GM21423 (cell line): ENCODE data around the gene NELL2.
A peak's percentile ranks its signal among the peaks of the same experiment; 100 is the strongest.
"Not testable (repeated sequence)": the region's sequence is repeated elsewhere in the genome, so short reads cannot be mapped to it uniquely, and the experiment has no call there.

Experiments used
- ATAC-seq: cut with Tn5 transposase; IDR thresholded peaks from one replicate; pipeline ENCODE4 v1.9.1; 2021; ENCODE audit warnings: mild to moderate bottlenecking, moderate library complexity; ENCODE audit not compliant: unreplicated experiment

NELL2 gene

DNA sequence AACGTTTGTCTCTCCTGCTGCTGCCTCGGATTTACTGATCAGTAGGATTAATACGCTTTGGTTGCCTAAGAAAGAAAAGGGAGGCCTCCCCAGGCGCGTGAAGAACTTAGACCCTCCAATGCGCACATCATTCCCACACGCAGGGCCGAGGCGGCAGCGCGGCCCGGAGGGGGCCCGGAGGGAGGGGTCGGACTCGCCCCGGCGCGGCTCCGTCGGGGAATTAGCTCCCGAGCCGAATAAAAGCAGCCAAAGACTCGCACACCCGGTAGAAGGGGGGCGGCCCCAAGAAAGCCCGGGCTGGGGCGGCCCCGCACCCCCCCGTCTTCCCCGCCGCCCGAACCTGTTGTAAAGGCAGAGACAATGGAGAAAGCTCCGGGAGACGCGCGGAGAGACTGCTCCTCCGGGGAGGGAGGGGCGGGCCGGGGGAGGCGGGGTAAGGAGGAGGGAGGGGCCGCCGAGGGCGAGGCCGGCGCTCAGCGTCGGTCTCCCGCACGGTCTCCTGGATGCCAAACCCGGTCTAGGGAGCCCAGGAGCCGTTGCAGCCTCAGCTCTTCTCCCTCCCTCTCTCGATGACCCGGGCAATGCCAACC lies at the start of gene NELL2:
NELL2 (minus strand) TSS at position 362 of the 590 bp plus-strand sequence. CDS start 446 bp downstream, outside the sequence.
- no peak for ATAC-seq

DNA sequence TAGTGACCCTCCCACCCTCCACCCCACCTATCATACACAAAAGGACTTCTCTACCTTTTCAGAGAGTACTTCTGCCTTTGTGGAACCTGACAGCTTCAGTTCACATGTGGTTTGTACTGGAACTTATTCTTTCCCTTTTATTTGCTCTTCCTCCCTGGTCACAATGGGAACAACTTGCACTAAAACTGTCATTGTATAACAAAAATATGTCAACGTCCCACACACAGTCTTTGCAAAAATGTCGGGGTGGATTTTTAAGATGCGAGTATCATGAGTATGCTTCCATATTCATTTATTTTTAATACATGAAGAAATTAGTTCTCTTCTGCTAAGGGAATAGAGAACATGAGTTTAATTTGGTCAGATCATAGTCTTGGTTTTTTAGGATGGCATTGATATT lies 45.6 kb upstream of the NELL2 start:
- no peak for ATAC-seq

DNA sequence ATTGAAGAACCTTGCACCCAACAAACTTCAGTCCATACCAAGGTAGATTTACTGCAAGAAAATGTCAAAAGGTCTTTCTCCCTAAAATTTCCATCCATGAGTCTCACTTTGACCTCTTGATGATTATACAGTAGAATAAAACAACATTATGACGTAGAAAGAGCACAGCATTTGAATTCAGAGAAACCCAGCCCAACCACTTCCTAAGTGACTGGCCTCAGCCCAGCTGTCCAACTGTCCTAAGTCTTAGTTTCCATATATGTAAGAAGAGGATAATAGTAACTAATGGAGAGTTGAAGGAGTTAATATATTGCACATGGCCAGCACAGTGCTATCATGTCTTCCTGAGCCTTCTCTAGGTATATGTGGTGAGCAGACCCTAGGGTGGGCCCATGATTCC lies 41.0 kb upstream of the NELL2 start:
- no peak for ATAC-seq

DNA sequence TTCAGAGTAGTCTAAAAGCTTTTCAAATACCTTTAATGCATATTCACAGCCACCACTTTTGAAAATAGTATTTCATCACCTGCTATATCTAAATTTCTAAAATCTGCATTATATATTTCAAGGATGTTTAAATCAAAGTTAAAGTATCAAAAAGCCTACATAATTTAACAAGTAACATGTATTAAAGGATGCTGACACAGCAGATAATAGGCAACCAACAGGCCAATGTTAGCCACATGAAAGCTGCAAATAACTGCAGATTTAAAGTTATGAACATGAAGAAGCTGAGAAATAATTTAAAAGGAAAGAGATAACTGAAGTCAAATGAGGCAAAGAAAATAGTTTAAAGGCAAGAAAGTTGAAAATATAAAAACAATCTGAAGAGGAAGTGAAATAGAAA lies 39.8 kb upstream of the NELL2 start:
- no peak for ATAC-seq

DNA sequence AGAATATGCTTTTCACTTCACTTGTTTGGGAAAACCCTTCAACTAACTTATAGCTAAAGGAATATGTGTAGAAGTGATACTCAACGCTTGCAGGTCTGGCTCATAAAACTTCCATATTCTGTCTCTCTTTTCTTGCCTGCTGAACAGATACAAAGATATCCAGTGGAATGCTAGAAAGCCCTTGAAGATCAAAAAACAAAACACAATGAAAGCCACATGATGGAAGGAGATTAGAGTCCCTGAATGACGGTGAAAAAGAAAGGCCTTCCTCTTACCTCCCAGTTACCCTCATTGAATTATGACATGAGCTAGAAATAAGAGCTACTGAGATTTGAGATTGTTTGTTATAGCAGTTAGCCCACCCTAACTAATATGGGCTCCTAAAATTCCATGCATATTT lies 28.2 kb upstream of the NELL2 start:
- no peak for ATAC-seq

DNA sequence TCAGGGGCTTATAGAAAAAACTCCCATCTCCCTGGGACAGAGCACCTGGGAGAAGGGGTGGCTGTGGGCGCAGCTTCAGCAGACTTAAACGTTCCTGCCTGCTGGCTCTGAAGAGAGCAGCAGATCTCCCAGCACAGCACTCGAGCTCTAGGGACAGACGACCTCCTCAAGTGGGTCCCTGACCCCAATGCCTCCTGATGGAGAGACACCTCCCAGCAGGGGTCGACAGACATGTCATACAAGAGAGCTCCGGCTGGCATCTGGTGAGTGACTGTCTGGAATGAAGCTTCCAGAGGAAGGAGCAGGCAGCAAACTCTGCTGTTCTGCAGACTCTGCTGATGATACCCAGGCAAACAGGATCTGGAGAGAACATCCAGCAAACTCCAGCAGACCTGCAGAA lies 22.0 kb upstream of the NELL2 start:
- not testable (repeated sequence) for ATAC-seq

DNA sequence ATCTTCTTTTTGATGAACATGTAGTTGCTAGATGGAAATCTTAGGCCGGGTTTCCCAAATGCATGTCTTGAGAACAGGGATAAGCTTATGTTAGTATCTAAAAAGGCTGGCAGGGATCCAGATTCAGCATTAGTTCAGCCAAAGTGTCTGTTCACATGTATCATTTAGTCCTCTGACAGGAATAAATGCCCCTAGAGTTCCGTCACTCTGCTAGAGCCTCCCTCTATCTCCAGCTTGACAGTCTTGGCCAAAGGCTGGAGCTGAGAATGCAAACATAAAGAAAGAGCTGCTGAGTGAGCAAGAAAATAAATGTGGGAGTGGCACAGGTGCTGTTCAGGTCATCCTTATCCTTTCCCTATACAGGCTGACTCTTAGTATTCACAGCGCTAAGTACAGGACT lies 13.8 kb upstream of the NELL2 start:
- no peak for ATAC-seq

DNA sequence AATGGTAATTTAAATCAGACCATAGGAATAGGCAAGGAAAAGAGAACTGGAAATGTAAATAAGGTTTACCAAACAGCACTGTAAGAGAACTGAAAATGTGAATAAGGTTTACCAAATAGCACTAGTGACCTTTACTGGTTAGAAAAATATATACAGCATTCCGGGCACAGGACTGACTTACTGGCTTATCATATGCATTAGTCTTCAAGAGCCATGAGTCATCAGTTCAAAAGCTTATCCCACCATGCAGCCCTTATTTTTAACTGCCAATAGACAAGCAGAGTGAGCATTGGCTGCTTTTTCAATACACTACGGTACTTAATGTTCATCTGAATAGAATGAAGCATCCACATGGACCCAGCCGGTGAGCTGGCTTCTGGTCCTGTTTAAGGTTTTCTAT lies 13.0 kb upstream of the NELL2 start:
- ATAC-seq = no peak

DNA sequence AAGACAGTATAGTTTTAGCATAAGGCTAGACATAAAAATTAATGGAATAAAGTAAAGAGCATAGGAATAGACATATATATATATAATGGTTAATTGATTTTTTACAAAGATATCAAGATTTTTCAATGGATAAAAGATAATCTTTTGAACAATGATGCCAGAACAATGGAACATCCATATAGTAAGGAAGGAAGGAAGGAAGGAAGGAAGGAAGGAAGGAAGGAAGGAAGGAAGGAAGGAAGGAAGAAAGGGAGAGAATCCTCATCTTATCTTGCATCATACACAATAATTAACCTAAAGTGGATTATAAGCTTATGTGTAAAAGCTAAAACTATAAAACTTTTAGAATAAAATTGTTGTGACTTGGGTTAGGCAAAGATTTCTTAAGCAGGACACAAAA lies 9.8 kb upstream of the NELL2 start:
- ATAC-seq = no peak

DNA sequence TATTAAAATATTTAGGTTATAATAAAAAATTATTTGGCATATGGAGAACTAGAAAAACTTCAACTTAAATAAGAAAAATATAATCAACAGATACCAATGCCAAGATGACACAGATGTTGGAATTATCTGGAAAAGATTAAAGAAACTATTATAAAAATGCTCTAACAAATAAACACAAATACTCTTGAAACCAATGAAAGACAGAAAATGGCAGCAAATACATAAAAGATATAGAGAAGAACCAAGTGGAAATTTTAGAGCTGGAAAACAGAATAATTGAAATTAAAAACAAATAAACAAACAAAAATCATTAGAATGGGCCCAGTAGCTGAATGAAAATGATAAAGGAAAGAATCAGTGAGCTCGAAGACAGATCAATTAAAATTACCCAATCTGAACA lies 5.1 kb upstream of the NELL2 start:
- no peak for ATAC-seq

DNA sequence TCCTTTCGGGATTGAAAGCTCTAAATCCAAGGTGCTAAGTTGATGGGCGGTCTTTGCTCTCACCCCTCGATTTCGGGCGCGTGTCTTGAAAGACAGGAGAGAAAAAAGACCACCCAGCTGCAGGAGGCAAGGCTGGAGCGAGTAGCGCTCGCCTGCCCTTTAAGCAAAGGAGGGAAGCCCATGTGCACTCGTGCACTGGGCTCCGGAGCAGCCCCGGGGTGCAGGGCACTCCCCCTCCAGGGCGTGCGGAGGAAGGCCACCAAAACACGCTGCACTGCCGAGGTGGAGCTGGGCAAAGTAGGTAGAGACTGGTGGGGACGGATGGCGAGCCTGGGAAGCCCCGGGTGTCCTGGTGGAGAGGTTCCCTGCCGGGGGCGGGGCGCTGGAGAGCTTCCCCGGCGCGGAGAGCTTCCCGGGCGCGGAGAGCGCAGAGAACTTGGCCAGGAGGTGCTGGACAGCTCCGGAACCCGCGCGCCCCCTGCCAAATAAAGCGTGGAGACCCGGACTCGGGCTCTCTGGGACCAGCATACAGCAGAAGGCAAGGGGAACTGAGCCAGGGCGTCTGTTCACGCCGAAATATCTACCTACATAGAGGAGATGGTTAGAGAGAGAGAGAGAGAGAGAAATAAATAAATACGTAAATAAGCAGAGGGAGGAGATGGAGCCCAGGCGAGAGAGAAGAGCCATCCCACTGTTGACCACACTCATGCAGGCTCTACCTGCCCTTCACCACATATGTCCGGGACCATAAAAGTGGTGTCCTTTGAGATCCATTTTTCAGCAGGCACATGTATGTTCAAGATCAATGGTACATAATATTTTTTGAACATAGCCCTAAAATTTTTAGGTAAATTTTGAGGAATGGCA lies 662 bp upstream of the NELL2 start:
- no peak for ATAC-seq

DNA sequence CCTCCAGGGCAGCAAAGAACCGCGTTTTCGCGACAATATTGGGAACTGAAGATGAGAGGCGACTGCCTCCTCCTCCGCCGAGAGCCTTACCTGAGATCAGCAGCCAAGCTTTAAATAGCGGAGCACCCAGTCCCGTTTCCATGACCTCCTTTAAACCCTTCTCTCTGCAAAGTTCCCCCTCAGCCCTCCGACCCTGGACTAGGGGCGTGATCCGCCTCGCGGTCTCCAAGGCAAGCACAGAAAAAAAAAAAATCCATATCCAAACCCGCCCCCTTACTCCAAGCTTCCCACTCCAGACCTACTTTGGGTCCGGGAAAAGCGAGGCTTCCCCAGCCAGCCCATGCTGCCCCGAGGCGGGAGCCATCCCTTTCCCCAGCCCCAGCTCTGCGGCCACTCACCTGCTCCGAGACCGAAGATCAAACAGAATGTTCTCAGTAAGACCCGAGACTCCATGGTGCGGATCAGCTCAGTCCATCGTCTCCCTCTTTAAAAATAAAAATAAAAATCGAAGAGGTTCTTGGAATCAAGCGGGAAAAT lies 630 bp downstream of the NELL2 start:
- ATAC-seq = no peak

DNA sequence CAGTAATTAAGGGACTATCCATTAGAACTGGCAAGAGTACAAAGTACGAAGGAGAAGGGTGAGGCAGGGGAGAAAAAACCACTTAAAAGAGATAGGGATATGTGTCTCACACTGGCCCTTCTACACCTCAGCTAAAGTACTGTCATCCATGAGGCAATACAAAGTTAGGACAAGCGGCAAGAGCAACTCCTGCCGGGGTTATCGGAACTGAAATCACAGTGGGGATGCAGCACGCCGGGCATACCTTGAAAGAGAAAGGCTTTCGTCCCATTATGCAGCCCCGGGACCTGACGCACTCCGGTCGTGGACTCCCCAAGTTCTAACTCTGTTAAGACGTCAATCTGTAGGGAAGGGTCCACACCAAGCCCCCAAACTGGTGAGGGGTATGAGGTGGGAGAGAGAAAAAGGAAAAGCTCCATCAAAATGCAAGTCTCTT lies 1.1 kb downstream of the NELL2 start:
- no peak for ATAC-seq

DNA sequence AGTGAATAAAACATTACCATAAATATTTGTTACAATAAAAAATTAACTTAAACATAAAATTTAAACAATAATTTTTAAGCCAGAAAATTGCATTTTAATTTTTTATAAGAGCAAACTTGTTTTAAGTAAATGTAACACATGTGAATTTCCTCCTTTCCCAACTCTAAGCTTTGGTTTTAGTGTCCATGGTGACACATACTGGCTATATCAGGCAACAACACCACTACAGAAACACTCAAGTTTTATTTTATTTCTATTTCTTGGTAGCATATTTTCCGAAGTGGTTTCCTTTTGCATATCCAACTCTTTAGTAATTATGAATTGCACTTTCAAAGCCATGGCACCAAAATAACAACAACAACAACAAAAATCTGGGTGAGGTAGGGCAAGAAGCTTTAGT lies 2.2 kb downstream of the NELL2 start:
- no peak for ATAC-seq

DNA sequence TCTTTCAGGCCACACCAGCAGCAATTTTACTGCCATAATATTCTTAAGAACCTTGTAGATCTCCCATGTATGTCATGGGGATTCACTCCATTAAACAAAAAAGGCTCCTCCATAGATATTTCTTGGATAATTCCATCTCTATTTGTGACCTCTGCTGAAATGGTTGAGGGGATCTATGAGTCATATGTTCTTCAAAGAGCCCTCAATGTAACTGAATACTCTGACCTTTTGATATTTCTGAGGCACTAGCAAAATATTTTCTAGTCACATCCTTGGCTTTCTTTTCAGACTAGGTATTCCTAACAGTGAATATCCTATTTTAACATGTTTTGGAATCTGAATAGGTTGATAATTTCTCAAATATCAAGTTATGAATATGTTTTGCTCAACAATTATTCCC lies 6.6 kb downstream of the NELL2 start:
- ATAC-seq = no peak

DNA sequence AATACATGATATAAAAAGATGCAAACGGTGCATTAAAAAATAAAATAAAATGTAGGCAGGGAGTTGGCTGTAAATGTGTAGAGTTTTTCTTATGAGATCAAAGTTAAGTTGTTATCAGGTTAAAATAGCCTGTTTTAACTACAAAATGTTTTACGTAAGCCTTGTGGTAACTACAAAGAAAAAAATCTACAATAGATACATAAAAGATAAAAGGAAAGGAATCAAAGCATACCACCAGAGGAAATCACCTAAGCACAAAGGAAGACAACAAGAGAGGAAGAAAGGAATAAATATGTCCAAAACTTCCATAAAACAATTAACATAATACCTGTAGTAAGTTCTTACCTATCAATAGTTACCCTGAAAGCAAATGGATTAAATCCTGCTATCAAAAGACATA lies 12.2 kb downstream of the NELL2 start:
- ATAC-seq = no peak

DNA sequence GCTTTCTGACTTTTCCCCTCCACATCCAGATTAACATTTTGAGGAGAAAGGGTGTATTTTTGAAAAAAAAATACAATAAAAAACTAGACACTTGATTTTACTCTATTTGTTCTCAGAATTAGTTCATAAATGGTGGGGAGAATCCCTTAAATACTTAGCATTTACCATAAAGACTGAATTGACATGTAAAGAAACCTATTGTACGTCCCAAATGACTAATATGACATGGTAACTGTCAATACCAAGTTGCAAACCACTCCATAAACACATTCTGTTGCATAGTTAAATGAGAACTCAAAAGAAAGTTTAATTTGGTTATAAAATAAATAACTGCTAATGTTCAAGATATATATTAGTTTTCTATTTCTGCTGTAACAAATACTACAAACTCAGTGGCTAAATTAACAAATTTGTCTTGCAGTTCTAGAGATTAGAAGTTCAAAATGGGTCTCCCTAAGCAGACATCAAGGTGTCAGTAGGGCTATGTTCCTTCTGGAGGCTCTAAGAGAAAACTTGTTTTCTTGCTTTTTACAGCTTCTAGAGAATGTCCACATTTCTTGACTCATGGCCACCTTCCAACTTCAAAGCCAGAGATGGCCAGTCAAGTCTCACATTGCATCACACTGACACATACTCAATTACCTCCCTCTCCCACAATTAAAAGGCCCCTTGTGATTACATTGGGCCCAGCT lies 16.0 kb downstream of the NELL2 start:
- ATAC-seq = no peak

DNA sequence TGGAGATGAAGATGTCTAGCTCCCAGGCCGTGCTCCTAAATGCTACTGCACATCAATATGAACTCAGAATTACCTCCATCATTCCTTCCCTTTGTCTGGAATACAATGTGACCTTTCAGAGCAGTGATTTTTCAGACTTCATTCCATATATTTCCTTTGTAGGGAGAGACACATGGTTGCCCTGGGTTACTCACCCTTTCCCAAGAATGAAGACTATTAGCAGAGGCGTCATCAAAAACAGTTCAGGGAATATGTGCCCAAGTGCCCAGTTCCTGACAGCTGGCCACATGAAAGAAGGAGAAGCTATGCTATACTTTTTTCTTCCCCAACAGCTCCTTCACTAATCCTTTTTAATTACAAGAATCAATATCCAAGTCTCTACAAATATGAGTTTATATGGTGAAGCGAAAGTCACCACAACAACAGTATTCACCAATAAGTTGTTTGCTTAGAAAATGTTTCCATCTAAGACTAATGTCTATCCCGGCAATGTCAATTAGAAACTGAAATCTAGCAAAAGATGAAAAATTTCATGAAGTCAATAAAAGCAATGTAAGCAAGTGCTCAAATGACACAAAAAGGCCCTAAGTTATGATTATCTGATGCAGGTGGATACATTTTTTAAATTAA lies 17.8 kb downstream of the NELL2 start:
- no peak for ATAC-seq

DNA sequence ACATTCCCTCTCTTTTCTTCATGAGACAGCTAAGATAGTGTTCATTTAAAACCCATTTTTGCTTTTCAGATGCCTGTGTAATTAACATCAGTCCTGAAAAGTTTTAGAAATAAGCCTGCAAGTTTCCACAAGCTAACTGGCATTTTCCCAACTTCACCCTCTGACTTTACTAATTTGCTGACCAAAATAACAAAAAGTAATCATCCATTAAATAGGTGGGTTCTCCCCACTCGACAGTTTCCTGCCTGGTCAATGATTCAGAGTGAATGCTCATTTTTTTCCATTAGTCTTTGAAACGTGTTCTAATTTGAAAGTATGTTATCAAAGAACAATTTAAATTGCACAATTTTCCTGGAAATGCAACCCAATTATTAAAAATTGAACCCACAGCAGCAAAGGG lies 23.6 kb downstream of the NELL2 start:
- ATAC-seq = no peak

DNA sequence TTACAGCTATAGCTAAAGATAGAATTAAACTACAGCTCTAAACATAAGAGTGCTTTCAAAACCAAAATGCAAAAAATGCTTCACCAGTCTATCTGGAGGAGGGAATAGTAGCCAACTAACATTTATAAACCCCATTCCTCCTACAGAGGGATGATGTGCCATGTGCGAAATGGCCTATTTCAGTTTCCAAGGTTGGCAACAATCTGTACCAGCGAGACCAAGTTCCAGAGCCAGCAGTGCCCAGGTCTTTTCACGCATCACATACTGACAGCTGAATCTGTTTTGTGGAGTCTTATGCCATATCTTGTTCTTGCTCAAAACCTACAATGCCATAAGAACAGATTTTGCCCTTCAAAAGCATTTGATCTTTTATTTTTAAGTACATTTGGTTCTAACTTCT lies 24.5 kb downstream of the NELL2 start:
- no peak for ATAC-seq

DNA sequence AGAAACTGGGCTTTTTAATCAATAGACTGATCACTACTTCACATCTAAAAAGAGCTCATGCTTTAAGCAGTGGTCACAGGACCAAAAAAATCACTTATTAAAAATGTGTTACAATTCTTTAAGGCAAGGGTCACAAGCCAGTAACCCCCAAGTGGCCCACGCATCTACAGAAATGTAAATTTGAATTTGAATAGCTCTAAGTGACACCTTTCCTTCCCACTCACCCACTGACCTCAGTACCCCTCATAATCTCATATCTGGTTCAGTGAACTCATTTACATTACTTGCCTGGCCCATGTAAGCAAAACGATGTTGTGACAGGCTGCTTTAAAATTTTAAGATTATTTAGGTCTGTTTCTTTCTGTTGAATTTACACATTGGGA lies 27.4 kb downstream of the NELL2 start:
- ATAC-seq = peak; percentile 43
